NCI-H82 treated with DMSO at 0.1 percent for 48 hours (cell line): ENCODE data around the gene SMARCAD1.
"Not testable (repeated sequence)": the region's sequence is repeated elsewhere in the genome, so short reads cannot be mapped to it uniquely, and the experiment has no call there.

Source experiments
- DNase-seq: peaks from one replicate; lab custom pipeline; 2025; ENCODE audit not compliant: unreplicated experiment; lab: John Stamatoyannopoulos, UW

The SMARCAD1 gene

DNA sequence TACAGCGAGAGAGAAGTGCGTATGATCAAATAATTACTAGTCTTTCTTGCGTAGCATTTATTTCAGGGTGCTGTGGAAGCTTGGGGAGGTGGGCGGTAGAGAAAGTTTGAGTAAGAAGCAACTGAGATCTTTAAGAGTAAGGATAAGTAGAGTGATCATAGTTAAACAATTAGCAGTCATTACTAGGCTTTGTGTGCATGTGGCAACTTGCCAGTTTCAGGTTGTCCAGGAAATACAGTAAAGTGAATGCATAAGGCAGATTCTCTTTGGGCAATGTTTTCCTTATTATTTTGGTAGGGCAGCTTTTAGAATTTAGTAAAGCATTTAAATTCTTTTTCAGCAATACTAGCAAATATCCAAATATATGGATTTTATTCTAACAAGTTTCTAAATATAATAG lies 78.0 kb downstream of the SMARCAD1 start:
- DNase-seq = no peak

DNA sequence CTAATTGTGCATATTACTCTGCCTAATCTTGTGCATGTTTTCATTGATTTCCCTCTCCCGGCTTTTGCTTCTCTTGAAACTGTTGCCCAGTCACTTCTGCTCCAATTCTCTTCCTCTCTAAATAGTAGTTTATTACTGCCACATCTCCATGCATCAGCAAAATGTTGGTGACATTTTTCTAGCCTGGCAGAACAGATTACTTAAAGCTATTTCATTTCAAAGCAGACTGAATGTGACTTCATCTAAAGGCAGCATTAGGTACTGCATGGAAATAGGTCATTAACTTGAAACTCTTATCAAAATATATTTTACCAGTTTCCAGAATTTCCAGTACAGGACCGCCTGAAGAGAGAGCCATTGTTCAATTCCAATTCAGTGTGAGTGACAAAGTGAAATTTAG lies 82.6 kb downstream of the SMARCAD1 start:
- DNase-seq = no peak

DNA sequence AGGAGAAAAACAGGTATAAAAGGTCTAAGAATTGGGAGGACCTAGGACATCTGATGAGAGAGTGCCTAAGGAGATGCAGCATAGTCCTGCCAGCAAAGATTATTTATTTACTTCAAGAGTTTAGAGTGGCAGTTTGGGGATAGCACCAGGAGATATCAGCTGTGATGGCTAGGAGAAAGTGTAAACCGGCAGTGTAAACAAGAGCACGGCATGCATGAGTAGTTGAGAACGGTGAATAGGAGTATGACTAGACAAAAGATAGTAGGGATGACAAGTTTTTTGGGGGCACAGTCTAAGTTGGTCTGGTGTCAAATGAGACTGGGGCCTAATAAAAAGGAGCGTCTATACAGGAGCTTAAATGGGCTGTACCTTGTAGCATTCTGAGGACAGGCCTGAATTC lies 86.3 kb downstream of the SMARCAD1 start:
- DNase-seq = not testable (repeated sequence)

DNA sequence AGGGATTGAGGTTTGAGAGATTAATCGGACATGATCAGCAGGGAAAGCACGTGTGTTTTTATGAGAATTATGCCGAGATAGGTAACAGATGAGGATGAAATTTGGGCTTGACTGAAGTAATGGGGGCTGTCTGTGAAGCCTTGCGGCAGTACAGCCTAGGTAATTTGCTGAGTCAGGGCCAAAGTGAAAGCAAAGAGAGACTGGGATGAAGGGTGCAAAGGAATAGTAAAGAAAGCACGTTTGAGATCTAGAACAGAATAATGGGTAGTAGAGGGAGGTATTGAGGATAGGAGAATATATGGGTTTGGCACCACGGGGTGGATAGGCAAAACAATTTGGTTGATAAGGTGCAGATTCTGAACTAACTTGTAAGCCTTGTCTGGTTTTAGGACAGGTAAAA lies 87.8 kb downstream of the SMARCAD1 start:
- not testable (repeated sequence) for DNase-seq

DNA sequence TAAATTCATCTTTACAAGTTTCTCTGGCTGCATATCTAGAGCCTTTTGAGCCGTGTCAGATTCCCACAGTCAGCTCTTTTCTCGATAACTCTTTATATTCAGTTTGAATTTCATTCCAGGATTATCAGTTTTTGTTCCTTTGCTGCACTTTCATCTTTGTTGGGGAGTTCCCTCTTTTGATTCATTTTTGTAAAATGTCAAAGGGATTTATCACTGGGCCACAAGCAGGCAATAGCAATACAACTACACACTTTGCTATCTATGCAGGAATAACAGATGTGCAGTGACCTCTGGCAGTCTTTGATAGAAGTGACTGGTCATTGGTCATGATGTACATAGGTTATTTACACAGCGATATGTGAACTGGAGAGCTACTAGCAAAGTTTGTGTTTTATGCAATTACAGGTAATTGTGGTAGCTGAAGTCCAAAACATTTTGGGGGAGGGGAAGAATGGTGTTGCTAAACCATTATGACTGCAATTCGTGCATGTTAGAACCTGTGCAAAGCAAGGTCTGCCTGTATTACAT lies 91.1 kb downstream of the SMARCAD1 start:
- DNase-seq = no peak

DNA sequence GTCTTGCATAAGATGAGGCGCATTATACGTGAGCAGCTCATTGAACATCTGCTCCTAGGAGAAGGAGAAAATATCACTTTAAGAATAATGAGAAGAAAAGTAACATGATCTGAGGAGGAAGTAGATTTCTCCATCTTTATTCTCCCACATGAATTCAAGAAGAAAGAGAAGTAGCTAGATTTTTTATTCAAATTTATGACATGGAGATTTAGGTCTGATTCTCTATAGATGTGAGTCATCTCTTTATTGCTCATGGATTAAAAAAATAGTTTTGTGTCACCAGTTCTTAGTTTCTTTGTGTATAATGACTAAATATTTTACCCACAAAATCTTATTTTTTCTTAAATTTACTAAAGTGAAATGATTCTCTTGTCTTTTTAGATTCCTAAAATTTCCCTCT lies 94.5 kb downstream of the SMARCAD1 start:
- DNase-seq = no peak

DNA sequence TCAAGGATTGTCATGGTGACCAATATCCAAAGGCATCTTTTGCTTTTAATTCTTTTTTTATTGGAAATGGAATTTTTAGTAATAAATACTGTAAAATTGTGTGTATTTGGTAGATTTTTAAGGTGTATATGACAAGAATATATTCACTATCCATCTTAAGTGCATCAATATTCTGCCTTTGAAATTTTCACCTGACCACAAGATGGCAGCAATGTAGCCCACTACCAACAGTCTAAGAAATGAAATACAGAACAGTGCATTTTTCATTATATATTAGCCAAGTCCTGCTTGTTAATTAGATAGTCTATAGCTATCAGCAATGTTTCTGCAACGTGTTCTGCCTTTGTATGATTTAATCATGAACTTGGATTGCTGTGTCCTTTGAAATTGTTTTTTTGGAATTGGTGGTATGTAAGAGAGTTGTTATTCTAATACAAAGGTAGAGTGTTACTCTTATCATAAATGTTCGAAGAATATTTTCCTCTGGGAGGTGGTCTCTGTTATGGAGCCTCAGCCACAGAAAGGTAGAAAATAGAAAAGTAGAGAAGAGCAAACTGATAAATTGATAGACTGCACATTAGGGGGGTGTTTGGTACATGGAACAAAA lies 96.8 kb downstream of the SMARCAD1 start:
- no peak for DNase-seq

DNA sequence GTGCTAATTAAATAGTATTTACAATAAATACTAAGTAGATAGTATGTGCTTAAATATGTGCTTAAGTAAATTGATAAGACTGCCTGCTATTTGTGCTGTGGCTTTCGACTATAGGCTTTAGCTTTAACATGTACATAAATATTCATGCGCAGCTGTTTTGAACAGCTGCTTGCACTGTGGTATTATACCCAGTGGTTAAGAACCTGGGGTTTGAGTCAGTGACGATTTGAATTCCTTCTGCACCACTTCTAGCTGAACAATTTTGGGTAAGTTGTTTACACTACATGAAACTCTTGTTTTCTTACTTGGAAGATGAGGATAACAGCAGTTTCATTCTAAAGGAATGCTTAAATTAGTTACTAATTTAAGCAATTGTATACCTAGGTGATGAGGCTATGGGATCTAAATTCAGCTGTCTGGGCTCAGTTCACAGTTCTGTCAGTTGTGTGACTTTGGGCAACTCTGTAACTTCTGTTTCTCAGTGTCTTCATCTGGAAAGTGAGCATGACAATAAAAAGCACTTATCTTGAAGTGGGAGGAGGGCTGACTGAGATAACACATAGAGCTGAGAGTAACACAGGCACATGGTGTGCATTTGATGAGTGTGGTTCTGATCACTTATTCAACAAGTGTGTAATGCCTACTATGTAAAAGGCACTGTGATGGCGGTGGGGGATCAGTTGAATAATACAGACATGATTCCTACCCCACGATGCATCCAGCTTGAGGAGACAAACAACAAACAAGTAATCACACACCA lies 98.0 kb downstream of the SMARCAD1 start:
- no peak for DNase-seq

DNA sequence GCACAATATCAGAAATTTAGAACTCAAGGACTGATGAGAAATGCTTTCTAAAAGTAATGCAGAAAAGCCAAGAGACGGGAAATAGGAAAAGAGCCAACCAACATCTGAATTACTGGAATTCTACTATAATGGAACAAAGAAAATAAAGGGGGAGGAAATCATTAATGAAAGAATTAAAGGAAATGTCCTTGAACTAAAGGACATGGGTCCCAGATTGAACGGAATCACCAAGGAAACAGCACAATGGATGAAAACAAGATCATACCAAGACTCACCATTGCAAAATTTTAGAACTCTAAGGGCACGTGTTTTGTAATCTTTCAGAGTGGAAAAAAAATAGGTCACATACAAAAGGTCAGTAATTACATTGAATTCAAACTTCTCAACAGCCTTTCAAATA lies 99.0 kb downstream of the SMARCAD1 start:
- no peak for DNase-seq

DNA sequence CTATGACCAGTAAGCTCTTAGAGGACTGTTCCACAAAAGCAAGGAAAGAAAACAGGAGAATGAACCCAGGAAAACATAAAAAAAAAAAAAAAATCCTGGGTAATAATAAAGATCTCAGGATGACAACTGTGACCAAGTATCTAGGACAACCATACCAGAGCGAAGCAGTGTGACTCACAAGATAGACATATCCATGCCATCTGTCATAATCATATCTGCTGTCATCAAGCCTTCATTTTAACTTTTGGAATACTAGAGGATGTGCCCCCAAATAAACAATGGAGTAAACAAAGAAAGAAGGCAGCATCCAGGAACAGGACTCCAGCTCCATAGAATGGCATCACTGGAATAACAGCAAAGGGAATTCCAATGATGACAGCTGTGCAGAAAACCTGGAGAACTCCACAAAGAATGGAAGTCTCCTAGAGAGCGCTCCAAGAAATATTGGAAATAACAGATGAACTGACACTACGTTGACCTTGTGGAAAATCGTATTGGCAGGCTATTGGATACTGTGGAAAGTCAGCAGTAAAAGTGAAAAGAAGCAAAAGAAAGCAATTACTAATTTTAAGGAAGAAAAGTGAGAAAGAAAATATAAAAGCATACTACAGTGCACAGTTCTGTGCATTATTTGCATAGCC lies 99.7 kb downstream of the SMARCAD1 start:
- DNase-seq = no peak

DNA sequence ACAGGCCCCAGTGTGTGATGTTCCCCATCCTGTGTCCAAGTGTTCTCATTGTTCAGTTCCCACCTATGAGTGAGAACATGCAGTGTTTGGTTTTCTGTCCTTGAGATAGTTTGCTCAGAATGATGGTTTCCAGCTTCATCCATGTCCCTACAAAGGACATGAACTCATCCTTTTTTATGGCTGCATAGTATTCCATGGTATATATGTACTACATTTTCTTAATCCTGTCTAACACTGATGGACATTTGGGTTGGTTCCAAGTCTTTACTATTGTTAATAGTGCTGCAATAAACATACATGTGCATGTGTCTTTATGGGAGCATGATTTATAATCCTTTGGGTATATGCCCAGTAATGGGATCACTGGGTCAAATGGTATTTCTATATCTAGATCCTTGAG lies 112.3 kb downstream of the SMARCAD1 start:
- DNase-seq = not testable (repeated sequence)

DNA sequence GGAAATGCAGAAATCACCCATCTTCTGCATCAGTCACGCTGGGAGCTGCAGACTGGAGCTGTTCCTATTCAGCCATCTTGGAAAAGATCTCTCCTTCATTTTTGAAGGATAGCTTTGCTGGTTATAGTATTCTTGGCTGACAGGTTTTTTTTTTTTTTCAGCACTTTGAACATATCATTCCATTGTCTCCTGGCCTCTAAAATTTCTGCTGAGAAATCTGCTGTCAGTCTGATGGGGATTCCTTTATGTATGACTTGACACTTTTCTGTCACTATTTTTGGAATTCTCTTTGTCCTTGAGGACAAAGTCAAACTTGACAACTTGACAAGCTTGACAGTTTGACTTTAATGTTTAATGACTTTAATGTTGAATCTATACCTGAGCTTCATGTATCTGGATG lies 118.2 kb downstream of the SMARCAD1 start:
- DNase-seq = no peak

DNA sequence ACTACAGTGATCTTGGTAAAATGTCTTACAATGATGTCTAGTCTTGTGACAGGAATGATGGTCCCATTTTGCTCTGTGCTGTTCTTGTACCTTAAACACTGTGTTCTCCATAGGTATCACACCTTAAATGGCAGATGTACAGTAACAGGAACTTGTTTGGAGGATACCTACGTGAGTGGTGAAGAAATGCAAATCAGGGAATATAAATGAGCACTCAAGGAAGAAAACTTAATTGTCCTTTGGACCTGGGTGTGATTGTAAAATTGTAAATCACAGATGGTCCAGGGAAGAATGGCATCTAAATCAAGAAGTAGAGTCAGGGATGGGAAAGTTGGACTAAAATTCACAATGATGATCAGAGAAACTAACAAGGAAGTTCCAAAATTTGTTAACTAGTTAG lies 122.3 kb downstream of the SMARCAD1 start:
- DNase-seq = no peak

DNA sequence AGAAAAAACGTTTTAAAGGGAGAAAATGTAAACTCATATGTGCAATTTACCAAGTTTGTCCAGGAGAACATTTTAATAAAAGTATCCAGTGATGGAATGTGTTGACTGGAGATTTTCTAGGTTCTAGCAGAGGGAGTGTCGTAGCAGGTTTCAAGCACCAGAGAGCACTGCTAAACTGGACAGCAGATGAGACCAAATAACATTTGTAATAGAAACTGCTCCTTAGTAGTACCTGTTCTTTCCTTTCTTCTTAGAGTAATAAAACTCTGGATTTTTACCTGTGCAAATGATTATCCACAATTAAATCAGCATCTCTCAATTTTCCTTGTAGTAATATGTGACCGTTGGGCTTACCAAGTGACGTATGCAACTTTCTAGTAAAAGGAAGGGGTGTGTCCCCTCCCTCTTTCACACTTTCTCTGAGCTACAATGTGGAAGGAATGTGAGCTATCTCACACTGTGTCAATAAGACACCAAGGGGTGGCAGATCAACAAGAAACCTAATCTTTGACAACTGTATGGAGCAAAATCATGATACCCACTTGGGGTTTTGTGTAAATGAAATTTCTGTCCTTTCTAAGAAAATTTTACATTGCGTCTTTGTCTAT lies 125.4 kb downstream of the SMARCAD1 start:
- DNase-seq = no peak

DNA sequence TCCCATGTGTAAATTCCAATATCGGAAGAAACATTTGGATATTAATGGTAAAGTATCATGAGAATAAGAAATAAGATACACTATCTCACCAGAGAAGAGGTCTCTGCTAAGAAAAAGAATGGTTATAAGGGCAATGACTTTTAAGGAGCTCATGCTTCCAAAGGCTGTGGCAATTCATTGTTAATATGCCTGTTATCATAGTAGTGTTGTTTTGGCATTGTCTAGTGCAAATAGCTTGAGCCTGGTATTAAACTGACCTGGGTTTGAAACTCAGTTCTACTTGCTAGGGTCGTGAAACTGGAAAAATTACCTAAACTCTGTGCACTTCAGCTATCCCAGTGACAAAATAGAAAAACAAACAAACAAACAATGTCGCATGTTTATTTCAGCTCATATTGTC lies 126.2 kb downstream of the SMARCAD1 start:
- DNase-seq = no peak

DNA sequence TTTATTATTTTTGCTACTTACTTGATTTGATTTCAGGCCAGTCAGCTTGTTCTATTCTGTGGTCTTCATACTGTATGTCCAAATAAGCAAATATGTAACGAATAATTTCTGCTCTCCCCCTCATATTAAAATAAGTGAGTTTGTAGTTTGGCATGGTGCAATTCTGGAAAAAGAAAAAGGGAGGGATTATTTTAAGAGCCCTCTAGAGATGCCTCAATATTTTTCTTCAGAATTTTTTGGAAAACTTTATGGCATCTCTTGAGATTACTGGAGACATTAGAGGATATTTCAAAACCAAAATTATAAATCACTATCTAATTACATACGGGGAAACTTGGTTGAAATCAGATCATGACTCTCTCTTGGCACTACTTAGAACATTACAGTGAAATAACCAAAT lies 126.8 kb downstream of the SMARCAD1 start:
- no peak for DNase-seq

DNA sequence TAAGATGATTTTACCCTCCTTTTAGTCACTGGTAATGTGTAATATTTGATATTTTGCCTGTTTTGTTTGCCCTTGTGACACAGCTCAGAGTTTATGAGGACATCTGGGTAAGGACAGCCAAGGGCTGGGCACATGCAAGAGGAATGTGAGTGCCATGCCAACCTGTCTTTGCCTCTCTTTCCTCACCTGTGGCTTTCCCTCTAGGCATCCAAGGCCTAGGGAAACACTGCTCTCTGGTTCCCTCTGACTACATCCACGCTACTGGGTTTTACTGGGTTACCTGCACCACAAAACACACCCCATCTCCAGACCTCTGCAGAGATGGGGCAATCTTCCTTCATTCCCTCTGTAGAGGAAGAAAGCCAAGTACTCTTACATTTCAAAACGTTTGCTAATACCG lies 127.3 kb downstream of the SMARCAD1 start:
- DNase-seq = no peak

DNA sequence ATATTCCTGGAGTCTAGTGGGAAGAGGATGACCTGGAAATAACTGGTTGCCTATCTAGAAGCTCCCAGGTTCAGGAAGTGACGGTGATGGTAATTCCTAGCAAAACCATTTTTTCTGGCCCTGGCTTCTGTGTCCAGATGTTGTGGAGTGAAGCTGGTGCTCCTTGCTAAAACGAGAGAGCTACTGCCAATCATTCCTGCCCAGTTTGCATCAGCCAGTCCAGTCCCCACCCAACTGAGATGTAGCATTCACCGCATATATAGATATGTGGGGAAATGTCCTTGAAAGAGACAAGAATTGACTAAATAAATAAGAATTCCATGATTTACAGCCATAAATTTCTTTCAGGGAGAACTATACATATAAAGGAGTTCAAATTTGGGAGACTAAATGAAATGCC lies 128.6 kb downstream of the SMARCAD1 start:
- DNase-seq = no peak

DNA sequence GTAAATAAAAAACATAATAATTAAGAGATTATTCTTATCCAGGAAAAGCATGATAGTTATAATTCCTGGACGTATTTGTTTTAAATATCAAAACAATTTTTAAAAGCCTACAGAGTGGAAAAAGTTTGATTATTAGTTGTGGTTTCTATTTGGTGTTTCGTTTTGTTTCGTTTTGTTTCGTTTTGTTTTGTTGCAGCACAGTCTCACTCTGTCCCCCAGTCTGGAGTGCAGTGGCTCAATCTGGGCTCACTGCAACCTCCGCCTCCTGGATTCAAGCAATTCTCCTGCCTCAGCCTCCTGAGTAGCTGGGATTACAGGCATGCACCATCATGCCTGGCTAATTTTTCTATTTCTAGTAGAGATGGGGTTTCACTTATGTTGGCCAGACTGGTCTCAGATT lies 129.1 kb downstream of the SMARCAD1 start:
- DNase-seq = not testable (repeated sequence)

DNA sequence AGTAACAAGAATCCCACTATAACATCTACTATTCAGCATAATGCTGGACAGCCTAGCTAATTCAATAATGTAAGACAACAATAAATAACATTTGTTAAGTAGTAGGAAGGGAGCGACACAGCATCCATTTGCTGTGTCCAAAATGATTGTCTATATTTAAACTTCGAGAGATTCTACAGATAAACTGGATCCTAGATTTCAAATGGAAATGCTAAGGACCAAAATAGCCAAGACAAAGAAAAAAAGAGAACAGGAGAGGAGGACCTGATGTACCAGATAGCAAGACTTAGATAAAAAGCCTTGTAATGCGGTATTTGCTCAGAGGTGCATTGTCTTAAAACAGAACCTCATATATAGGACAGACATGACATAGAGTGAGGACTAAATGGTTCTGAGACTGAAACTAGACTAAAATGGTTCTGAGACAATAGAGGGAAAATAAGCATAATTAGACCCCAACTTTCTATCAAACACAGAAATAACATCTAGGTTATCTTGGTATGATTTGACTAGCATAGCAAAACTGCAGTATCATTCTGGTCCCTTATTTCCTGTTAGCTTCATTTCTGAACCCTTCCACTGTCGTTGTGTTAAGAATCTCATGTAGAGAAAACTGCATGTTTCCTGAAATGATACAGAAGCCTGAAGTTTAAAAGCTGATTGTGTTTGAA lies 131.2 kb downstream of the SMARCAD1 start:
- no peak for DNase-seq

DNA sequence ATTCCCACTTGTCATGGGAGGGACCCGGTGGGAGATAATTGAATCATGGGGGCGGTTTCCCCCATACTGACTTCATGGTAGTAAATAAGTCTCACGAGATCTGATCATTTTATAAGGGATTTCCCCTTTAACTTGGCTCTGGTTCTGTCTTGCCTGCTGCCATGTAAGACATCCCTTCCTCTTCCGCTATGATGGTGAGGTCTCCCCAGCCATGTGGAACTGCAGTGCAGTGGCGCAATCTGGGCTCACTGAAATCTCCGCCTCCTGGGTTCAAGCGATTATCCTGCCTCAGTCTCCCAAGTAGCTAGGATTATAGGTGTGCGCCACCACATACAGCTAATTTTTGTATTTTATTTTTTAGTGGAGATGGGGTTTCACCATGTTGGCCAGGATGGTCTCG lies 132.1 kb downstream of the SMARCAD1 start:
- DNase-seq = no peak
